ENCODE data around the gene MEX3A. TPM values are rescaled to one million over a fixed set of nuclear protein-coding genes. Genes with fewer than 3 reads are reported as not detected.
A peak's percentile ranks its signal among the peaks of the same experiment; 100 is the strongest.

Gene MEX3A
- total RNA-seq, 1 donor from 2014 or later, result 114 TPM

DNA sequence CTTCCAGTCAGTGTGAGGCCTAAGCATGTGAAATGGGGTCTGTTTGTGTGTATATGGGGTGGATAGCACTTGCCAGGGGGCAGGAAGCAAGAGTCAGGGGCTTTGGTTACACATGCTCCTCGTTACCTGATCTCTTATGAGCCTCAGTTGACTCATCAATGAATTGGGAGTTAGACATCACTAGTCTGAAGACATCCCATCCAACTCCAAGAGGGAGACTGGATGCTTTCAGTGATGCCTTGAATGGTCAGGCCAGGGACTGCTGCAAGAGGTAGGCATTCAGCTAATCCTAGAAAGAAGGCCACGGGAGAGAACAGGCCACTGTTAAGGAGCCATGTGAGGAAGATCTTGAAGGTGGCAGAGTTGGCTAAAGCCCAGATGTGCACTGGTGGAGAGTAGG lies 15.0 kb downstream of the MEX3A start:
- H3K36me3 Mint-ChIP-seq (ENCODE audit: unreplicated experiment), result no peaks in the 10 kb centered on the region
- H3K27ac Mint-ChIP-seq (ENCODE audit: unreplicated experiment), result no peak overlapping the region
- H3K9me3 Mint-ChIP-seq (ENCODE audit: unreplicated experiment), result peaks cover 16% of the 10 kb centered on the region
- peaks cover 6% of the 10 kb centered on the region for H3K27me3 Mint-ChIP-seq (ENCODE audit: unreplicated experiment)
- TF ChIP-seq, protein P1, sequence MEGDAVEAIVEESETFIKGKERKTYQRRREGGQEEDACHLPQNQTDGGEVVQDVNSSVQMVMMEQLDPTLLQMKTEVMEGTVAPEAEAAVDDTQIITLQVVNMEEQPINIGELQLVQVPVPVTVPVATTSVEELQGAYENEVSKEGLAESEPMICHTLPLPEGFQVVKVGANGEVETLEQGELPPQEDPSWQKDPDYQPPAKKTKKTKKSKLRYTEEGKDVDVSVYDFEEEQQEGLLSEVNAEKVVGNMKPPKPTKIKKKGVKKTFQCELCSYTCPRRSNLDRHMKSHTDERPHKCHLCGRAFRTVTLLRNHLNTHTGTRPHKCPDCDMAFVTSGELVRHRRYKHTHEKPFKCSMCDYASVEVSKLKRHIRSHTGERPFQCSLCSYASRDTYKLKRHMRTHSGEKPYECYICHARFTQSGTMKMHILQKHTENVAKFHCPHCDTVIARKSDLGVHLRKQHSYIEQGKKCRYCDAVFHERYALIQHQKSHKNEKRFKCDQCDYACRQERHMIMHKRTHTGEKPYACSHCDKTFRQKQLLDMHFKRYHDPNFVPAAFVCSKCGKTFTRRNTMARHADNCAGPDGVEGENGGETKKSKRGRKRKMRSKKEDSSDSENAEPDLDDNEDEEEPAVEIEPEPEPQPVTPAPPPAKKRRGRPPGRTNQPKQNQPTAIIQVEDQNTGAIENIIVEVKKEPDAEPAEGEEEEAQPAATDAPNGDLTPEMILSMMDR (IDR thresholded peaks at IDR 0.05; ENCODE audit: partially characterized antibody, unreplicated experiment), result no peak
- peaks cover 4% of the 10 kb centered on the region for H3K4me1 Mint-ChIP-seq (ENCODE audit: low read depth, unreplicated experiment)
- DNase-seq, result no peak
- H3K4me3 Mint-ChIP-seq (ENCODE audit: unreplicated experiment), result no peak overlapping the region

DNA sequence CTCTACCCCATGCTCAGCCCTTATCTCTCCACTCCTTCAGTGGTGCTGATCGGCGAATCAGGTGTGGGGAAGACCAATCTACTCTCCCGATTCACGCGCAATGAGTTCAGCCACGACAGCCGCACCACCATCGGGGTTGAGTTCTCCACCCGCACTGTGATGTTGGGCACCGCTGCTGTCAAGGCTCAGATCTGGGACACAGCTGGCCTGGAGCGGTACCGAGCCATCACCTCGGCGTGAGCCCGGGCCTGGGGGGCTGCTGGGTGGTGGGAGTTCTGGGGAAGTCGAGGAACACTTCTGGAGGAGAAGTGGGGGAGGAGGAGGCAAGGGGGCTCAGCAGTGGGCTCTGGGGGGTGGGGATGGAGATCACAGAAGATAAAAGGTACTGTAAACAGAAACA lies 16.4 kb downstream of the MEX3A start:
- Mint-ChIP-seq H3K36me3 (ENCODE audit: unreplicated experiment) (no peaks in the 10 kb centered on the region), H3K4me1 (ENCODE audit: low read depth, unreplicated experiment) (peaks cover 4% of the 10 kb centered on the region), H3K27ac (ENCODE audit: unreplicated experiment) (no peak overlapping the region), H3K4me3 (ENCODE audit: unreplicated experiment) (no peak overlapping the region), H3K27me3 (ENCODE audit: unreplicated experiment) (peaks cover 8% of the 10 kb centered on the region), H3K9me3 (ENCODE audit: unreplicated experiment) (peaks cover 9% of the 10 kb centered on the region)
- DNase-seq, result no peak
- TF ChIP-seq, protein P1 (IDR thresholded peaks at IDR 0.05; ENCODE audit: partially characterized antibody, unreplicated experiment), result no peak

DNA sequence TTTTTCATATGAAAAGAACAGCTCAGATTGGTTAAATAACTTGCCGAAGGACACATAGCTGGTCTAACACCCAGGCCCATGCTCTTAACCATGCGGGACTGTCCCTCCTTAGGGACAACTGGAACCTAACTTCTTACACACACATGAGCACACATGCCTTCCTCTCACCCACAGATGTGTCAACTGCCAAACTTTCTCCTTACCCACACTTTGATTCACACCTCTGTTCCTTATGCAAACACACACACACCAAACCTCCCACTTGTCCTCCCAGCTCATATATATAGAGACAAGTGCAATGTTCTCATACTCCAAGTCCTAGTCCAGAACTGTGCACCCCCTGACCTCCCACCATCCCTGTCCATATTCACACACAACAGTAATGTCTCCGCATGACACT lies 17.1 kb downstream of the MEX3A start:
- TF ChIP-seq, protein P1 (IDR thresholded peaks at IDR 0.05; ENCODE audit: partially characterized antibody, unreplicated experiment), result no peak
- Mint-ChIP-seq H3K4me1 (ENCODE audit: low read depth, unreplicated experiment) (peaks cover 4% of the 10 kb centered on the region), H3K36me3 (ENCODE audit: unreplicated experiment) (no peaks in the 10 kb centered on the region), H3K4me3 (ENCODE audit: unreplicated experiment) (peak overlapping the region; percentile 1), H3K27me3 (ENCODE audit: unreplicated experiment) (peaks cover 7% of the 10 kb centered on the region), H3K9me3 (ENCODE audit: unreplicated experiment) (peaks cover 8% of the 10 kb centered on the region), H3K27ac (ENCODE audit: unreplicated experiment) (no peak overlapping the region)
- no peak for DNase-seq

DNA sequence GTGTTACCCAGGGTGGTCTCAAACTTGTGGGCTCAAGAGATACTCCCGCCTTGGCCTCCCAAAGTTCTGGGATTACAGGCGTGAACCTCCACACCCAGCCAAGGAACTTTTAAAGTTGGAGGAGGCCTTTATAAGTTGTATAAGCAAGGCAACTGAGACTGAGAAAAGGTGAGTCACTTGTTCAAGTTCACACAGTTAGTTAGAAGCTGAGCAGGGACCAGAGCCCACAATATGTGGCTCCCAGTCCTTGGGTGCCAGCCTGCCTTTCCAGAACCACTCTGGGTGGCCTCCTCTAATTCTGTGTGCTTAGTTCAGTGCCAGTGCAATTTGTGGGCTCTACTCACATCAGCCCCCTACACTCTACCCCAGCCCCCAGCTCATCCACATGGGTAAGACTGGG lies 17.6 kb downstream of the MEX3A start:
- peaks cover 6% of the 10 kb centered on the region for H3K27me3 Mint-ChIP-seq (ENCODE audit: unreplicated experiment)
- TF ChIP-seq, protein P1 (IDR thresholded peaks at IDR 0.05; ENCODE audit: partially characterized antibody, unreplicated experiment), result no peak
- H3K27ac Mint-ChIP-seq (ENCODE audit: unreplicated experiment), result no peak overlapping the region
- DNase-seq, result no peak
- peaks cover 4% of the 10 kb centered on the region for H3K4me1 Mint-ChIP-seq (ENCODE audit: low read depth, unreplicated experiment)
- H3K4me3 Mint-ChIP-seq (ENCODE audit: unreplicated experiment), result no peak overlapping the region
- no peaks in the 10 kb centered on the region for H3K36me3 Mint-ChIP-seq (ENCODE audit: unreplicated experiment)
- peaks cover 8% of the 10 kb centered on the region for H3K9me3 Mint-ChIP-seq (ENCODE audit: unreplicated experiment)

DNA sequence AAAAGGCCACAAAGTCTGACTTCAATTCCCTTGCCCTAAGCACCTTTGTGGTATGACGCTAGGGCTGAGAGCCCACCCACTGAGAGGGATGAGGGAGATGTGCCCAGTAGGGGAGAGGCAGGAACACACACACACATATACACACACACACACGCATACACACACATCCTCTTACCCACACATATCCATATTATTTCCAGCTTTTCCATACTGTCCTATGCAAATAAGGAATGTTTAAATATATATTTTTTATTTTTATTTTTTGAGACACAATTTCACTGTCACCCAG lies 18.3 kb downstream of the MEX3A start:
- no peak overlapping the region for H3K4me3 Mint-ChIP-seq (ENCODE audit: unreplicated experiment)
- peaks cover 4% of the 10 kb centered on the region for H3K4me1 Mint-ChIP-seq (ENCODE audit: low read depth, unreplicated experiment)
- H3K27me3 Mint-ChIP-seq (ENCODE audit: unreplicated experiment), result peaks cover 6% of the 10 kb centered on the region
- TF ChIP-seq, protein P1 (IDR thresholded peaks at IDR 0.05; ENCODE audit: partially characterized antibody, unreplicated experiment), result no peak
- DNase-seq, result no peak
- no peaks in the 10 kb centered on the region for H3K36me3 Mint-ChIP-seq (ENCODE audit: unreplicated experiment)
- peaks cover 6% of the 10 kb centered on the region for H3K9me3 Mint-ChIP-seq (ENCODE audit: unreplicated experiment)
- no peak overlapping the region for H3K27ac Mint-ChIP-seq (ENCODE audit: unreplicated experiment)

Data from glutamatergic neuron (in vitro differentiated cells).